ENCODE results near the gene KCNC4.
A peak's percentile ranks its signal among the peaks of the same experiment; 100 is the strongest.

Gene KCNC4

DNA sequence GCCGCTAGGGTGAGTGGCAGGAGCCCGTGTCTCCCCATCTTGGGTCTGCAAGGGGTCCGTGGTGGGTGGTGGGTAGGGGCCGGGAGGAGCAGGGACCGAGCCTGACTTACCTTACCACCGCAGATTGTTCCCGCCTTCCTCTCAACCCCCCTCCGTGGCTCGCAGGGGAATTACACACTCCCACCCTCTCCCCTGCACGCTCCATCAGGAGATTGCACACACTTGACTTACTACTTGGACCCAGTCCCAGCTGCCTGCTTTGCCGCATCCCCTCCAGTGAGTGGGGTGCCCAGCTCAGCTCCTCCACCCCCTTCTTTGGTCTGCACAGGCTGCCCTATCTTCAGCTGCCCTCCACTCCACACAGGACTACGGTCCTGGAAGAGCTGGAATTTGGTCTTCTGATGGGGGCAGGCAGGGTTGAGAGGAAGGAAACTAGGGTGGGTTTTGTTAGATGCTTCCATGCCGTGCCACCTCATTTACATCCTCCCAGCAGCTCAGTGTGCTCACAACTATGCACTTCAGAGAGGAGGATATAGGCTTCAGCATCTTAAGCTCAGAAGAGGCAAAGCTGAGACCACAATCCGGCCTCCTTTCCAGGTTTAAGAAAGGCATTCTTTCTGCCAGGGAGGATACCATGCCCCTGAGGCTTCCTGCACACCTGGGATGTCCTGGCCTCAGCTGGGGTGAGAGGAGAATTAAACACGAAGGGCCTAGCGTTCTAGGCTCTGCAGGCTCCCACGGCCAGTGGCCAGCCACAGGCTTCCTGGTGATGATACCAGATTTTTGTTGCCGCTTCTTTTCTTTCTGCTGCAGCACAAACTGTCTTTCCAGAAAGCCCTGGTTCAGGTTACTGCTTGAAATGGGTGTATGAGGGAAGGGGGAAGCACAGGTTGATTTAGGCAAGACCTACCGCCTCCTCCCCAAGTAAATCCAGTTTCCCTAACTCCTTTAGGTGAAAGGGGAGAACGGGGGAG lies 2.3 kb downstream of the KCNC4 start:
- DNase-seq = peak; percentile 48

DNA sequence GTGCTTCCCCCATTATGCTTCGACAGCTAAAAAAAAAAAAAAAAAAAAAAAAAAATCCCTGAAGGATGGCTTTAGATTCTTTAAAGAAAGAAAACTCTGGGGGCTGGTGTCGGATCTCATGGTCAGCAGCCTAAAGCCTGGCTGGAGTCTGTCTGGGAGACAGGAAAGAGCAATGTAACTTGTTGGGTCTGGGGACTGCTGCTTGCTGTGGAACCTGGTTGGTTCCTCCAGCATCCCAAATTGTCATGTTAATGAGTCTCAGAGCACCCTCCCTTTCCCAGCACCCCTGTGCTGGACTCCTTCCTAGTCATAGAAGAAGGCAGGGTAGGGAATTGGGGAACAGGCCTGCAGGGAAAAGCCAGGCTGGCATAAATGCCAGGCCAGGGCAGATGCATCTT lies 3.0 kb downstream of the KCNC4 start:
- DNase-seq = no peak

DNA sequence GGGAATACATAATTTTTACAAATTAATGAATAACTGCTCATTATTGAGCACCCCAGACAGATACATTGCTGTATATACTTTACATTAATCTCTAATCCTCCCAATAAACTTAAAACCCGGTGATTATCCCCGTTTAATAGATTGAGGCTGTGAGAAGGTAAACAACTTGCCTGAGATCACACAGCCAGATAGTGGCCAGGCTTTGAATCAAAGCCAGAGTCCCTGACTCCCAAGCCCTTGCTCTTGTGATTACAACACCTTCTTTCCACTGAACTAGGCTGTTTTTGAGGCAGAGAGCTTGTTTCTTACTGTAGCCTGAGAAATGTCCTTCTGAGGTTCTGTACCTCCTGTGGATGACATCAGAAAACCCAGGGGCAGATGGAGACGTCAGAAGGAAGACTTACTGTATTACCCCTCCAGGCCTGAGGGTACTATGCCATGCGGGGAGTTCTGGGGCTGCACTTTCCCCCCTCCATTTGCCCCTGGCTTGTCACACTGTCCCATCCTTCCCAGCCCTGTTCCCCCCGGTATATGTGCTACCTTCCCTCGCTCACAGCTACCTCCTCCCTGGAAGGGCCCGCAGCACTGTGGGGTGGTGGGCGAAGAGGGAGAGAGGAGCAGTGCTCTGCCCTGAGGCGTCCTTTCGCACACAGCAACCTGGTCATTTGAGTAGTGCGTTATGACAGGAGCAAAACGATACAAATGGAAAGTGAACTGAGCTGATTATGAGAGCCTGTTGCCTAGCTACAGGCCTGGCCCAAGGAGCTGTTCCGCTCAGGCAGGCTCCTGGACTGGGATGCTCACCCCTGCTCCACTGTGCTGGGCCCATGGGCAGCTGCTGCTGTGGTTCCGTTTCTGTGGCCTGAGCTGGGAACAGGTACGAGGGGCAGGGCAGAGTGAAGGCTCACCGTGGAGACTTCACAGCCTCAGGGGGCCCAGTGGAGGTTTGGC lies 4.6 kb downstream of the KCNC4 start:
- DNase-seq = no peak

DNA sequence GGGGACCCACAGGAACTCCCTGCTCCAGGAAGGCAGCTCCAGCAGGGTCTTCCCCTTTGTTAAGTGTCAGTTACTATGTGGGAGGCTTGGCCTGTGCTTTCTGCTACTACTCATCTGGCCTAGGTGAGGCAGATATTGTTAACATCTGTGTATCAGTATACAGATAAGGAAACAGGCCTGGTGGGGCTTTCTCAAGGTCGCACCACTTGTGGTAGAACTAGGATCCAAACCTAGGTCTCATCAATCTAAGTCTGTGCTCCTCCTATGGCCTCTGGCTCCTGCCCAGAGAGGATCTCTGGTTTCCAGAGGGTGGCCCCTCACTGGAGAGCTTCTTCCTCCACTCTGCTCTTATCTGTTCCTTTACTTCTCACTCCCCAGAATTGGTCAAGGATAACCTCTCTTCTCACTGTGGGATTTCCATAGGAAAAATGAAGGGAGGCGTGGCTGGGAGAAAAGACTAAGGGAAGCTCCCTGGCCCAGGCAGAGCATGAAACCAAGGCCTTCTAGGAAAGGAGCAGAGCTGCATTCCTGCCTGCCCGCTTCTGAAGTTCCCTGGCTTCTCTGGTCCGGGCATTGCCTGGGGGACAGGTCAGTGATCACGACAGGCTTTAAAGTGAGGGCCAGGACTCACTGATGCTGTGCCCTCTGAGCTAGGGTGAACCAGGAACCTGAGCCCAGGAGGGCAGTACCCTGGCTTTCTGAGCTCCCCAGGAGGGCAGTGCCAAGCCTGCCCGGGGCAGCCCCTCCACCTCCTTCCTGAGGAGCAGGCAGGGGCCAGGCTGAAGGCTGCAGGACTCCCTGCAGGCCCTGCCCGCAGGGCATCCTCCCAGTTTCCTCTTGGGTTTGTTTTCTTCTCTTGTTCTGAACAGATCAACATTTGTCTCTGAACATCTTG lies 5.8 kb downstream of the KCNC4 start:
- no peak for DNase-seq

DNA sequence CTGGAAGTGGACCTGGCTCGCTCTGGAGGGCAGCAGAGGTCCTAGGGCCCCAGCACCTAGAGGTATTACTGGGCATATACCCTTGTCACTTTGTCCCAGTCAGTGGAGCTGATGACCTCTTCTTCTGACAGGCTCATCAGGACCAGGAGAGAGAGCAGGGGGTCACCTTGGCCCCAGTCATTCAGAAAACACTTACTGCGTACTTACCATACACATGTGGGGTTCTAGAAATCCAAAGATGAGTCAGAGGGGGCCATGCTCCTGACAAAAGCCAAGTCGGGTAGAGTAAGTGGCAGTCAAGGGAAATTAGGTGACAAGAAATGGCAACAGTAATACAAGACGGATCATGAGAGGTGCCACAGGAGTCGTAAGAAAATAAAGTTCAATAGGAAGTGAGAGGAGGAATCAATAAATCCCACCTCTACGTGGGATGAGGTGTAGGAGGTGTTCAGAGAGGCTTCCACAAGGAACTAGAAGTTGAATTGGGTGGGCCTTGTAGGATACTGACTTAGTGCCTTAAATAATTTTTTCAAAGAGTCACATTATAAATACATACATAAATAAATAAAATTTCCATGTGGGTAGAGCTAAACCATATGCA lies 6.8 kb downstream of the KCNC4 start:
- DNase-seq = no peak

DNA sequence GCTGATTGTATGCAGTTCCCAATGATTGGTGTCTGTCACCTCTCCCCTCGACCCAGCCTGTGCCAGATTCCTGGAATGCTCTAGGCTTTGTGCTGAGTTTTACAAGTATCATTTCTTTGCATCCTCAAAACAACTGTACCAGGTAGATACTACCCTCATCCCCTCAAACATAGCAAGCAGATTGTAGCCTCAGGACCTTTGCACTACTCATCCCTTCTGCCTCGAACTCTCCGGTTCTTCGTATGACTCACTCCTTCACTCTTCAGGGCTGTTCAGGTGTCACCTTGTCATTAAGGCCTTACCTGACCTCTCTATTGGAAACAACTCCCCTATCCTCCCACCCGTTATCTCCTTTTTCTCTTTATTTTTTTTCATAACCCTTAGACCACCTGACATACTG lies 8.0 kb downstream of the KCNC4 start:
- DNase-seq = no peak

DNA sequence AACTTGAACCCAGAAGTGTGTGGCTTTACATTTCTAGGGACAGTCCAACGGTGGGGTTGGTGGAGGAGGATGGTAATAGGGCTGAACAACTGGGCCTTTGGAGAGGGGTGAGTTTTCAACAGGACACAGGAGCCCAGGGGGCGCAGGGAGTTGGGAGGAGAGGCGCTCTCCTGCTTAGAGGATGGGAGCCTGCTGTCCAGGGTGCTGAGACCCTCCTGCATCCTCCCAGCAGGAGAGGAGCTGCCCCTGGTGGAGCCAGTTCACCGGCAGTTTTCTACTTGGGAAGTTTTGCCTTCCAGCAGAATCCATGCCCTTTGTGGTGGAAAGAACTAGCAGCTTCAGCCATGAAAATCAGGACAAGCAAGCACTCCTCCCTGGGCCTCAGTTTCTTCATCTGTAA lies 8.6 kb downstream of the KCNC4 start:
- no peak for DNase-seq

DNA sequence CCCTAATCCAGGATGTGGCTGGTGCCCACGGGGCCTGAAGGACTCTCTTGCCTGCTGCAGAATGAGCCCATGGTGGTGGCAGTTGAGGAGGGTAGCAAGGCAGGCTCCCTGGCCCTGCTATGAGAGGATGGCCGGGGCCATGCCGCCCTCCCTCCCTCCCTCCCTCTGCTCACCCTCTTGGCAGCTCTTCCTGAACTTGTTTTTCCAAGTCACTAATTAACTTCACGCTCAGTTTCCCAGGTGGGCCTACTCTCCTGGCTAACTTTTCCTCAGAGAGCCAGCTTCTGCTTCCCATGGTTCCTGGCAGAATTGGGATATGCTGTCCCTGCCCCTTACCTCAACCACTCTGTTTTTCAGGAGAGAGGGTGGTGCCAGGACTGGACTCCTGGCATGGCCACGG lies 10.2 kb downstream of the KCNC4 start:
- no peak for DNase-seq

DNA sequence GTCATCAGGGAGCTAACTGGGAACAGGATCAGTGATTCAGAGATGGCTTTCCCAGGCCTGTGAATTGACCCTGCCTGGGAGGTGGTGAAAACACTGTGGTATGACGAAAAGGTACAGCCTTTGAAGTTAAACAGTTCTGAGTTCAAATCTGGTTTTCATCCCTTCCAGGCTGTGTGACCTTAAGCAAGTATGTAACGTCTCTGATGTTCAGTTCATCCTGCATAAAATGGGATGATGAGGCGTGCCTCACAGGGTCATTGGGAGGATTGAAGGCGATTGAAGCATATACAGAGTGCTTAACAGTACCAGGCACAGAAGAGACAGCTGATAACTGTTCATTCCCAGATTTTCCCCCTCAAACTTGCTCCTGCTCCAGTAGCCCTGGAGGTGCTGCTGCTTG lies 11.0 kb downstream of the KCNC4 start:
- DNase-seq = no peak

DNA sequence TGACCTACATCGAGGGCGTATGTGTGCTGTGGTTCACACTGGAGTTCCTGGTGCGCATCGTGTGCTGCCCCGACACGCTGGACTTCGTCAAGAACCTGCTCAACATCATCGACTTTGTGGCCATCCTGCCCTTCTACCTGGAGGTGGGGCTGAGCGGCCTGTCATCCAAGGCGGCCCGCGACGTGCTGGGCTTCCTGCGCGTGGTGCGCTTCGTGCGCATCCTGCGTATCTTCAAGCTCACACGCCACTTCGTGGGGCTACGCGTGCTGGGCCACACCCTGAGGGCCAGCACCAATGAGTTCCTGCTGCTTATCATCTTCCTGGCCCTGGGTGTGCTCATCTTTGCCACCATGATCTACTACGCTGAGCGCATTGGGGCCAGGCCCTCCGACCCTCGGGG lies 13.0 kb downstream of the KCNC4 start:
- DNase-seq = no peak

DNA sequence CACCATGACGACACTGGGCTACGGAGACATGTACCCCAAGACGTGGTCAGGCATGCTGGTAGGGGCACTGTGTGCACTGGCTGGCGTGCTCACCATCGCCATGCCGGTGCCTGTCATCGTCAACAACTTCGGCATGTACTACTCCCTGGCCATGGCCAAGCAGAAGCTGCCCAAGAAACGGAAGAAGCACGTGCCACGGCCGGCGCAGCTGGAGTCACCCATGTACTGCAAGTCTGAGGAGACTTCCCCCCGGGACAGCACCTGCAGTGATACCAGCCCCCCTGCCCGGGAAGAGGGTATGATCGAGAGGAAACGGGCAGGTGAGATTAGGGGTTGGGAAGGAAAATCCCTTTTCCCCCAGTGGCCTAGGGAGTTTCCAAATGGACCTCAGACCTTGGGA lies 13.5 kb downstream of the KCNC4 start:
- DNase-seq = no peak

DNA sequence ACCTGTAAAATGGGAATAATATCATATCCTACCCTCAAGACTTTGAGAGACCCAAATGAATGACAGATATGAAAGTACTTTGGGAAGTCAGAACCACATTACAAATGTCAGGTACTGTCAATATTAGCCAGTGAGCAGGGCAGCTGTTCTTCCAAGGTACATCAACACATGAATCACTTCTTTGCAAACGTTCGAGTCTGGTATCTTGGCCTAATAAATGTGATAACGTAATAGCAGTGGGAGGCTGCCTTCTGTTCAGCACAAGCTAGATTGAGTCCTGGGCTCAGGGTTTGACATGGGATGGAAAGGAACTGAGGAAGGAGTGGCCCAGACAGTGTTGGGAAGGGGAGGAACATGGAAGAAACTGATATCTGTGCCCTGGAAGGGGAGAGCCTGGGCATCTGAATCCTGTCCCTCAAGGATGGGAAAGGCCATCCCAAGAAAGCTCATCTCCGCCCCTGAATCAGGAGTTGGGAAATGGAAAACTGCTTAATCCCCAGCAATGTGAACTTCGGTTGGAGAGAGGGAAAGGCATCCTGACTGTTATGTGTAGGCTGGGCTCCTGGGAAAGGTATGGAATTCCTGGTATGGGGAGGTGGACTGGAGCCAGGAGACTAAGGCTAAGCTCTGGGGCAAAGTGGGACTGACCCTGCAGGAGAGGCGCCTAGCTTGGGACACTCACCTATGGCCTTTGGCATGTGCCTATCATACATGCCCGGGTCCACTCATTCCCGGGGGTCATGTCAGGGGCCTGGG lies 14.3 kb downstream of the KCNC4 start:
- DNase-seq = no peak

DNA sequence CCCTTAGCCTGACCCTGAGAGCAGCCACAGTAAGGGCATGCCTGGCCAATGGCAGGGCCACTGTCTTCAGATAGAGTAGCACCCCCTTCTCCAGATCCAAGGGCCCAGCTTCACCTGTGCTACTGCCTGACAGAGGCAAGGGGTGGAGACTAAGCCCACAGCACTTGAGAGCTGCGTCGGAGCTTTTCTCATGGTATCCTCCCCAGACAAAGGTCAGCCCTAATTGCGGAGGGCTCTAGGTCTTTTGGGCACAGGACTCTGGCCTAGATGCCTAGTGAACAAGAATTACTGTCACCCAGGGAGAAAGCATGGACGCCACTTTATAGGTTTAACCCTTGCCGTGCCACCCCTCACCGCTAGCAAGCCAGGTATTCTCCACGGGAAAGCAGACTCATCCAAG lies 15.1 kb downstream of the KCNC4 start:
- no peak for DNase-seq

DNA sequence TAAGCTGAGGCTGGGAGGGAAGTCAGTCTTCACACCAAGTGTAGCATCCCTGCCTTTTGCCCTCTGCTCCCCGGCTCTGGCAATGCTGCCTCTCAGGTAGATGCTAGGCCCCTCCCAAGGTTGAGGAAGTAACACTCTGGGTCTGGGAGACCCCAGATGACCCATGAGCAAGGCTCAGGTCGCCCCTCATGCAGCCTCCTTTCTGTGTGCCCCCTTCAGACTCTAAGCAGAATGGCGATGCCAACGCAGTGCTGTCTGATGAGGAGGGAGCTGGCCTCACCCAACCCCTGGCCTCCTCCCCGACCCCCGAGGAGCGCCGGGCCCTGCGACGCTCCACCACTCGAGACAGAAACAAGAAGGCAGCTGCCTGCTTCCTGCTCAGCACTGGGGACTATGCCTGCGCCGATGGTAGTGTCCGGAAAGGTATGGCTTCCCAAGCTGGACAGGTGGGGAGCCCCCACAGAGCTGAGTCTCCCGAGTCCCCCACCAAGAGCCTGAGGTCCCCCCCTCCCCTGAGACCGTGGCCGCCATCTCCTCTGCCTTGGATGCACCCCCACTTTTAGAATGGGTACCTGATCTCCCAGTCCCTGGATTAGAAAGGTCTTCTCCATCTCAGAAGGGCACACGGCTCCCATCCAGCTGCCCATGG lies 15.8 kb downstream of the KCNC4 start:
- DNase-seq = no peak

DNA sequence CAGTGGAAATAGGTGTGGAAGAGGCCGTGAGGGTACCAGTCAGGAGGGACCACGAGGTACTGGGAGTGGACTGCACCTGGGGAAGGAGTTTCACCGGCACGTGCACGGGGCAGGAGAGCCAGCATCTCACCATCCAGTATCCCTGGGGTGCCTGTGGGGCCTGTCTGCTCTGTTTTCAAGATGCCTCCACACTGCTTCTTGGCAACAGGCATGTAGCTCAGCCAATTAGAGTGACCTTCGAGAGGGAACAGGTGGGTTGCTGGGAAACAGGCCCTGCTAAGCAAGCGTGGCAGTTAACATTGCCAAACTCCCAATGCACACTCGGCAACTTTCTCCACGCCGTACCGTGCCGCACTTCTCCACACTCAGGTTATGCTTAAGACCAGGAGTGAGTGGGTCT lies 17.7 kb downstream of the KCNC4 start:
- DNase-seq = no peak

DNA sequence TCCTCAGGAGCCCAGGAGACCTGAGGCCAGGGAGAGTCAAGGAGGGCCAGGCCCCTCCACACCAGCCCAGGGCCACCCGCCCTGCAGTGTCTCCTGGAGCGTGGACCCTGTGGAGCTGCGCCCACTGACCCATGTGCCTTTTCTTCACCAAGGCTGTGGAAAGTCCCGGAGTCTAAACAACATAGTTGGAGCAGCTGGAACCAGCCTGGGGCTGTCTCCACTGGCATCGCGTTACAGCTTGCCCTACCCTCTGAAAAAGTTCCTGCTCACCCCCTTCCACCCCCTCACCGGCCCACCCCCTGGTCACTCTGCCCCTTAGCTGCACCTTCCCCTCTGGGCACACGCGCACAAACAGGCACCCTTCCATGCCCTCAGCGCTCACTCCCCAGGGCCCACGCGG lies 18.3 kb downstream of the KCNC4 start:
- DNase-seq = no peak

DNA sequence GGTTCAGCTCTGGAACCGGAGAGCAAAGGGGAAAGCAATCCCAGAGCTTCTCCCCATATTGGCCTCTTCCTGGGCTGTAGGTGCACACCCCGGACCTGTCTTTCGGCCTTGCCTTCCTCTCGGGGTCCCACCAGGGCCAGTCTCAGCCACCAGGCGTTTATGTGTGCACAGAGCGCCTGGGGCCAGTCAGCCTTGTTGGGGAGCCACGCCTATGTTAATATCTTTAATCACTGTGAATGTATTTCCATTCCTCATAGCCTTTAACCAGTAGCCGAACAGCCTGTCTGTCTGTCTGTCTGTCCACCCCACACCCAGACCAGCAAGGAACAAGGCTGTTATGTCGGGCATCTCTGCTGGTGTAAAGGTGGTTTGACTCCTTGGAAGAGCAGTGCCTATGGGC lies 18.8 kb downstream of the KCNC4 start:
- DNase-seq = no peak

DNA sequence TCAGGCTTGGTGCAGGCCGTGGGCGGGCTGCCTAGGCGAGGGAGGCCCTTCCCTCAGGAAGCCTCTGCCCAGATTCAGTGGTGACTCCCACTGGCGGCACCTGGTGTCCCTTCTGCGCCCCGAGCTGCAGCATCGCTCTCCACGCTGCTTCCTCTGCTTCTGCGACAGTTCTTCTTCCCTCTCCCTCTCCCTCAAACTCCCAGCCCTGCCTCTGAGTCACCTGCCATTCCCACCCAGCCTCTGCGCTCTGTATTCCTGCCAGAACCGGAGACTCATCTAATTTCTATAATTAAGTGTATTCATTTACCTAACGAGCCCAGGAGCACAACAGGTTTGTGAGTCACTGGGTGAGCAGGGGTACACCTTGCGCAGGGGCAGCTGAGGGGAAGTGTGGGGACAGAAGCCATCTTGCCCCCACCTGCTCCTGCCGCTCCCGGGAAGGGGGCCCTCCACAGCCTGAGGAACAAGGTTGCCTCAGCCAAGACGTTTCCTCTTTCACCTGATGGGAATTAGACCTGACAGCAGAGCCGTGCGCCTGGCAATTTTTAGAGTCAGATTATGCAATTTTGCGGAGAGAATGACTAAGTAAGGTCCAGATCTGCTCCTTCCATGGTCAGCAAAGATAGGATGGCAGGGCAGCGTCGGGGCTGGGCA lies 19.4 kb downstream of the KCNC4 start:
- DNase-seq = no peak

DNA sequence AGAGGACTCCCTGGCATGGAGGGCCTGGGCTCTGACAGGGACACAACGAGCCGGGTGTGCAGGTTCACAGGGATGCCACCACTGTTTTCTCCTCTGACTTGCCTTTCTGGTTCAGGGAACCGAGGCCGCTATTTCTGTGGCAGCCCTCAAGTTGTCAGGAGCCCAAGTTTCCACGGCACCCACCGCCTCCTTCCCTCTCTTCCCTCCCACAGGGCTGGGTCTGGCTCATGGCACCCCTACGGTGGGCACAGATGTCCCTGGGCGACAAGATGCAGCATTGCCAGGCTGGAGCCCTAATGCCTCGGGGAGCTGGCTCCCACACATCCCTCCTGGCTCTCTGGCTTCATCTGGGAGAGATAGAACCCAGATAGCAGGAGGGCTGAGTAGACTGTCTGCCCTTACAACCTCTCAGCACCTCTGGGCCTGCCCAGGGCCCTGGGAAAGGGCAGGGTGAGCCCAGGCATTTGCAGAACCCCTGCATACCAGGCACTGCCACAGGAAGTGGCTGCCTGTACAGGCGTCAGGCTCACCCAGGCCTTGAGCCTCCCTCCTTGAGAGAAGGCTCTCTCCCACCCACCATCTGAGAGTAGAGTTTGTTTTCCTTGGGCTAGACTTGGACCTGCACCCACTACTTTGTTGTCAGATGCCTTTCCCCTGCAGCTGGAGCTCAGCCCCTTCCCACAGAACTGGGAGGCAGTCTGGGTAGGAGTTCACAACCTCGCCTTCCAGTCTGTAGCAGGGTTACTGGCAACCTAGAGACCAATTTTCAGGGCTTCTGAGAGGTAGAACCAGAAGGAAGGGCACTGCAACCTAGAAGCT lies 20.5 kb downstream of the KCNC4 start:
- no peak for DNase-seq

DNA sequence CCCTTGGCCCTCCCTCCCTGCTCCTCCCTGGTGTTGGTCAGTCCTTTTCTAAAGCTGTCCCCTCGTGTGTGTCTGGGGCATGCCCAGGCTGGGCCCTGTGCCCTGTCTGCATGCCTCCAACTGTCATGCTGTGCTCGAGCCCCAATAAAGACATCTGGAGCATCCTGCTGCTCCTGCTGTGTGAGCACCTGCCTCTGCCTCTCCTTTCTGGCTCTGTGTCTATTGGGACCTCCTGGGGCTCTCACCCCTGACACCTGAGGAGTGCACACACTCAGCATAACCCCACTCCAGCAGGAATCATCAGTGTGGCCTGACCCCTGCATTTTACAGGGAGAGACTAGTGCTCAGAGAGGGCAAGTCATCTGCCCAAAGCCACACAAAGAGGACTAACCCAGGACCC lies 23.7 kb downstream of the KCNC4 start:
- DNase-seq = no peak
